Measurements from ENCODE around the gene UBQLN1.

UBQLN1 gene

GRCh38 chr9:83651558-83651957 is 56.2 kb downstream of the UBQLN1 start:
- no peak for DNase-seq (ENCODE audit: low read depth)
- H3K4me3 ChIP-seq (ENCODE audit: low read depth, low read length), result no peak overlapping the region
- TF ChIP-seq CTCF (IDR thresholded peaks at IDR 0.05; ENCODE audit: control insufficient read depth, extremely low read depth, insufficient read depth), result no peak

- no peak overlapping the region for H3K4me3 ChIP-seq (ENCODE audit: low read depth, low read length)
- DNase-seq (ENCODE audit: low read depth), result no peak
- no peak for TF ChIP-seq CTCF (IDR thresholded peaks at IDR 0.05; ENCODE audit: control insufficient read depth, extremely low read depth, insufficient read depth)
Observed at GRCh38 chr9:83649515-83649914, 58.2 kb downstream of the UBQLN1 start.

- peak; percentile 13 for DNase-seq (ENCODE audit: low read depth)
Observed at GRCh38 chr9:83649080-83649479, 58.7 kb downstream of the UBQLN1 start.

GRCh38 chr9:83646500-83647239 is 61.1 kb downstream of the UBQLN1 start:
- DNase-seq (ENCODE audit: low read depth), result no peak
- H3K4me3 ChIP-seq (ENCODE audit: low read depth, low read length), result no peak overlapping the region
- TF ChIP-seq CTCF (IDR thresholded peaks at IDR 0.05; ENCODE audit: control insufficient read depth, extremely low read depth, insufficient read depth), result no peak

More at GRCh38 chr9:83649080-83649479, 58.7 kb downstream of the UBQLN1 start:
- H3K4me3 ChIP-seq (ENCODE audit: low read depth, low read length), result no peak overlapping the region
- TF ChIP-seq CTCF (IDR thresholded peaks at IDR 0.05; ENCODE audit: control insufficient read depth, extremely low read depth, insufficient read depth), result peak; percentile 89

DNA sequence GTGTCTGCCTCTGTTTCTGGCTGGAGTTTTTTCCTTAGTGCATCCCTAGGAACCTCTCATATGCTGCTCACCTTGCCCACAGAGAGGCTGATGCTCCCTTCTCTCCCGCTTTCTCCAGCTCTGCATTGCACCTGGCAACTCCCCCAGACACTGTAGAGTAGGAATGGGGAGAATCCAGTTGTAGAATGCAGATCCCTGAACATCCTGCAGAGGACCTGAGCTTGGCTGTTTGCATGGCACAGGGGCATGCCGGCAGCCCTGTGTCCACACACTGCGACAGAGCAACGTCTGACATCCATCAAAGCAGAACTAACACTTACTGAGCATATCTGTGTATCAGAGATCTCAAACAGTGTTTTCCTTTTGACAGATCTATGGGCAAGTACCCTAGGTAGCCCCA is 65.0 kb downstream of the UBQLN1 start:
- TF ChIP-seq CTCF (IDR thresholded peaks at IDR 0.05; ENCODE audit: control insufficient read depth, extremely low read depth, insufficient read depth), result no peak
- no peak for DNase-seq (ENCODE audit: low read depth)
- H3K4me3 ChIP-seq (ENCODE audit: low read depth, low read length), result no peak overlapping the region

- no peak for TF ChIP-seq CTCF (IDR thresholded peaks at IDR 0.05; ENCODE audit: control insufficient read depth, extremely low read depth, insufficient read depth)
- H3K4me3 ChIP-seq (ENCODE audit: low read depth, low read length), result no peak overlapping the region
- no peak for DNase-seq (ENCODE audit: low read depth)
Observed at GRCh38 chr9:83639266-83639665, 68.5 kb downstream of the UBQLN1 start.

DNA sequence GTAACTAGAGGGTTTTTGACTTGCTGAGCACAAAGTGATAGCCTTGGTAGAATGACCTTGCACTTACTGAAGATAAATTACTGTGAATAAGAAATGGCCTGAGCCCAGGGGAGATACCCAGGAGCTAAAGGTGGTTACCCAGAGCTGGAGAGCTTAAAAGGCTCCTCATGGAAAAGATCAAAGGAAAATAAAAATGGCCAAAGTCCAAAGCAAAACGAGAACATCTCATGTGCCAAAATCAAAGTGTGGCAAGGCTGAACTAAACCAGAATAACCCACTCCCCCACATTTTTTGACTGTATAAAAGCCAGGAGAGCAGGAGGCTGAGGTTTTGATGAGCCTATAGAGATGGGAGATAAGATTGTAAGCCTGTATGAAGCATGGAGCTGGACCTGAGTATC is 70.4 kb downstream of the UBQLN1 start:
- no peak for DNase-seq (ENCODE audit: low read depth)
- no peak overlapping the region for H3K4me3 ChIP-seq (ENCODE audit: low read depth, low read length)
- TF ChIP-seq CTCF (IDR thresholded peaks at IDR 0.05; ENCODE audit: control insufficient read depth, extremely low read depth, insufficient read depth), result no peak
